ENCODE results near the gene LY6G5C.

Gene LY6G5C, protein sequence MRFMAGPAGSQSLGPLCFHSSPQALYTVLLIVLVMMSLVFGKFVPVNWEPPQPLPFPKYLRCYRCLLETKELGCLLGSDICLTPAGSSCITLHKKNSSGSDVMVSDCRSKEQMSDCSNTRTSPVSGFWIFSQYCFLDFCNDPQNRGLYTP

DNA sequence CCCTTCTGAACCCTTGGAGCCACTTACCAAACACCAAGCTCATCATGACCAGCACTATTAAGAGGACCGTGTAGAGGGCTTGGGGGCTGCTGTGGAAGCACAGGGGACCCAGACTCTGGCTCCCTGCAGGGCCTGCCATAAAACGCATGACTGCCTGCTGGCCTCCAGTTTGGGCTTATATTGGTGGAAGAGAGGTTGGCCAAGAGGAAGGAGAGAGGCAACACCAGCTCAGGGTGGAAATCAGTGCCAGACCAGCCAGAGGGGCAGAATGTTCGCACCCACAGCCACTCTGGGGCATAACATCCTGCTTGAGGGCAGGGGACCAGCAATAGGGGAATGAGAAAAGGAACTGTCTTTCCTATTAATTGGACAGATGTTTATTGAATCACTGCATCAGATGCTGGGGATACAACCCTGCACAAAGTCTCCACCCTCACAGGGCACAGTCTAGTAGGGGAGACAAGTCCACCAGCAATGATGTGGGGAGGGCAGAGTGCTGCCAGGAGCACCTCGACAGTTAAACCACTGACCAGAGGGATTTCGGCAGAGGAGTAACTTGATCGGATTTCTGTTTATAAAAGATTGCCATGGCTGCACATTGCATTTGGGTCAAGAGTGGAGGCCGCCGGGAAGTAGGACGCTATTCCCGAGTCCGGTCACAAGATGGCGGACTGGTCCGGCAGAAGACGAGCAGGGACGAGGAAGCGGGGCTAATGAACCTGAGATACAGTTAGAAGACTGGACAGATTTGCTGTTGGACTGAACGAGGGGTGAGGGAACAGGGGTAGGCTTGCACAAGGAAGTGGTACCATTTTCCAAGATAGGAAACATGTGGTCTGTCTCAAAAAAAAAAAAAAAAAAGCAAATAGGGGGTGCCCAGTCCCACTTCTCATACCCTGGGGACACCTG lies at the start of gene LY6G5C:
Gene LY6G5C, minus strand, starts transcription at position 842 of the 909 bp plus-strand sequence. Its CDS starts 694 bp downstream, at position 148.
- DNase-seq (ENCODE audit: low spot score), result peak; percentile 83

DNA sequence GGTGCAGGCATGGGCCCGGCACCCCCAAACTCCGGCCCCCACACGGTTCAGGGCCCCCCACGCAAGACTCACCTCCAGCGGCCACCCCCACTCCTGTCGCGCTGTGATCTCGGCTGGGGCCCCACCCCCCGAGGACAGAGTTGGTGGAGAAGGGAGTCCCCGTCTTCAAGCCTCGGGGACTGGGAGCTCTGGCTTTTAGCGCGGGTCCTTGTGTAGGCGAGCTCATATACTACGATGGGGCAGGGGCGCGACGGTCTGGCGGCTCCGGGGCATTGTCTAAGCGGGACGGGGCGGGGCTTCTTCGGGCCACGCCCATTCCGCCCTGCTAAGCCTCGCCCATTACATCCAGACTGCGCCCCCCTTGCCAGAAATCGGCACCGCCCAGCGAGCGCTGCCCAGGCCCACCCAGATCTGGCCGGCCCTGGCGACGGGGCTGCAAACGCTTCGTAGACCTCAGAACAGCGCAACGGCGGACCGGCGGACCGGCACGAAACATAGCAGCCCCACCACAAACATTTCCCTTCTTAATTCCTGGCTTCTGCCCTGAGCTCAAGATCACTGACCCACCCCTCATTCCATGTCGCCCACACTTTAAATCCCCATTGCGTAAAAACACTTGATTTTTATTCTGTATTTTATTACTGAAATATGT lies 49.2 kb upstream of the LY6G5C start:
- DNase-seq (ENCODE audit: low spot score), result peak; percentile 92

DNA sequence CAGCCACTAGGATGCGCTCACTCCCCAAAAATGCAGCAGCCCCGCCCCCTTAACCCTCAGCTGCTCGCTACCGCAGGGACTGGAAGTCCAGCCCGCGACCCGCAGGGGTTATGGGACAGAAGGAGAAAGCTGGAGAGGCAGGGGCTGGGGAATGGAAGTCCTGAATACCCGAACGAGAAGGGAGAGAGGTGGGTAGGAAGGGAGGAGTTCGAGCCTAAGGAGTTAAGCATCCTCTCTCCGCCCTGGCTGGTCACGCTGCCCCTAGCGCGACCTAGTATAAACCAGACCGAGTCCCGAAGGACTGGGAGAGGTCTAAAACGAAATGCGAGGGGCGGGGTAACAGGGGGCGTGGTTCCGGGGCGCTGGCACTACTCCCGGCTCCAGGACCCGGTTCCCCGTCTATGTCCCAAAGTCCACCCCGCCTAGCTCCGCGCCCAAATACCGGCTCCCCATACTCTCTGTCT lies 48.7 kb upstream of the LY6G5C start:
- DNase-seq (ENCODE audit: low spot score), result peak; percentile 88

DNA sequence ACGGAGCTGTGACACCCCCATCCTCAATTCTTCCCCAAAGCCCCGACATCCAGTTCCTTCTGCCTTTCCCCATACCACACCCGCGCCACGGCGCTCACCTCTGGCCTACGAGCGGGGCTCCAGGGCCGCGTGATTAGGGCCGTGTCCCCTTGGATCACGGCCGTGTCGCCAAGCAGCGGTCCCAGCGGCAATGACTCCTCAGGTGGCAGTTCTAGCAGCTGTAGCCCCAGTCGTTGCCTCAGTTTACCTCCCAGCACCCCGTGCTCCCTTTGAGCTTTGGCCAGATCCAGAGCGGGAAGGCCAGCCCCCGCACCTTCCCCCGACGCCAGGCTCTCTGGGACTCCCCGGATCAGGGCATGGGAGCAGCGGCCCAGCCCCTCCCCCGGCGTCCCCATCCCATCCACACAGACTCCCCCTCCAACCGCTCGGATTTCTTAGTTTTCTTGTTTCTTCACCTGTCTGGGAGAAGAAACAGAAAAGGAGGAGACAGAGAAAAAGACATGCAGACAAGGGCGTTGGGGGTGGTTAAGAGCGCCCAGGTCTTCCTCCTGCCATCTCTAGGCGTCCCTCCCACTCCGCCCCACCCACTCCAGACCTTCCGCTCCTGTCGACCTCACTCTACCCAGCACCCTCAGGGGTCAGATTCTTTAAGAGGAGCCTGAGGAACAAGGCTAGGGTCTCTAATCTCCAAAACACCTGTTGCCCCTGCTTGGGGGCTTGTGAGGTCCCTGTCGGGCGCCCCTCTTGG lies 48.1 kb upstream of the LY6G5C start, which contains the start of gene DDAH2:
Gene DDAH2, minus strand, starts transcription at position 533 of the 748 bp plus-strand sequence. Its CDS starts 138 bp downstream, at position 395.
- DNase-seq (ENCODE audit: low spot score), result no peak

DNA sequence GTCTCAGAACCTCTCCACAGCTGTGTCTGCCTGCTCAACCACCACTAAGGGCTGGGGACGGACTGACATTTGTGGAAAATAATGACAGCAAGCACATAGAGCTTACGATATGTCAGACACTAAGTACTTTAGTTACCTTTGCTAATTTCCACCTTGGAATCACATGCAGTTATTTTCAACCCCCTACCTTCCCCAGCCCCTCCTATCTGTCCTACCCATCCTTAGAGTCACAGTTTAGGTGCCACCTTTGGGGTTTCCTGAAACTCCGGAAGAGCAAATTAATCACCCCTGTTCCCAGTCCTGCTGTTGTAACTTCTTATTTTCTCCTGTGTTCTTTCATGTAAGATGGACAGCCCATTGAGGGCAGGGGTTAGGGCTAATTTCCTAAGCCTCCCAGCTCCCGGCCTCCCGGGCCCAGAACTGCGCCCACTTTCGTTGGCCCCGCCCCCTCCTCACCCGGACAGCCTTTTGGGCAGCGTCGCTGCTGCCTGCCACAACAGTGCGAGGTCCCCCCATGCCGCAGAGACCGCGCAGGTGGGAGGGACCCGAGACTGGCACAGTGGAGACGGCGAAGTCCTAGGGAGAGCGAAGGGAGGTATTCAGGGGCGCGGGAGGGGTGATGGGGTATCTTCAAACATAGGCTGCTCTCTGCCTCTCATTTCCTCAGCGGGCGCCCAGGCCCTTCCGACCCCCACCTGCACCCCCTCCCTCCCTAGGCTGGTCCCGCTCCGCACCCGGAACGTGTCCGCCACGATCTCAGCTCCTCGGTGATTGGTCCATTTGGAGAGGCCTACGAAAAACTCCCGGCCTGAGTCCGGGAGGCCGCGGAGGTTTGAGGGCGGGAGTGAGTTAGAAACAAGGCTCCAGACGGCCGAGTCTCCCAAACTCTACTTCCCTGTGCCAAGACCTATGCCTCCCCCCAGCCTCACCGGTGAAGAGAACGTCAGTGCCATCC lies 47.1 kb upstream of the LY6G5C start:
- DNase-seq (ENCODE audit: low spot score), result no peak

DNA sequence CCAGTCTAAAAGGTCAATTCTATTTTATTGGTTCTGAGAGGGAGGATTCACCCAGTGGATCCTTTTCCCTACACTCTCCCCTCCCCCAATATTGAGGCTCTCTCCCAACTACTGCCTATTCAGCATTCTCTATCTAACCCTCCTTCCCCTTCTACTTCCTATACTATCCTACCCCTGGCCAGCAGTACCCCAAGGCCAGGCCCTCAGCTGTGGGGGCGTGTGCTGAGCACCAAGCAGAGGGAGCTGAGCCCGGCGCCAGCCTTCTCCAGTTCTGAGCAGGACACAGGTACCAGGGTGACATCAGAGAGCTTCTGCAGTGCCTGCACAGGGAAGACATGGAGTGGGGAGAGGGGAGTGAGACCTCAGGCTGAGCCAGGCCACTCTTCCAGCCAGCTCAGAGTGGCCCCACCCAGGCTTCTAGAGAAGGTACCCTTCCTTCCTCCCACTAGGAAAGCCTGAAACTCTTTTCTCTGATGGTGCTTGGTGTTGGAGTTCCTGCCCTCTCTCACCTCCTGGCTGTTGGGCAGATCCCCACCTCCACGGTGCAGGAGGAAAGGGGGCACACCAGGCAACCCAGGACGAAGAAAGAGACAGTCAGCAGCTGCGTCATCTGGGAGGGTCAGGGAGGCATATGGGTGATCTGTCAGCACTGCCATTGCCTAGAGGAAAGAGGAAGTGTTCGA lies 46.3 kb upstream of the LY6G5C start:
- DNase-seq (ENCODE audit: low spot score), result no peak

DNA sequence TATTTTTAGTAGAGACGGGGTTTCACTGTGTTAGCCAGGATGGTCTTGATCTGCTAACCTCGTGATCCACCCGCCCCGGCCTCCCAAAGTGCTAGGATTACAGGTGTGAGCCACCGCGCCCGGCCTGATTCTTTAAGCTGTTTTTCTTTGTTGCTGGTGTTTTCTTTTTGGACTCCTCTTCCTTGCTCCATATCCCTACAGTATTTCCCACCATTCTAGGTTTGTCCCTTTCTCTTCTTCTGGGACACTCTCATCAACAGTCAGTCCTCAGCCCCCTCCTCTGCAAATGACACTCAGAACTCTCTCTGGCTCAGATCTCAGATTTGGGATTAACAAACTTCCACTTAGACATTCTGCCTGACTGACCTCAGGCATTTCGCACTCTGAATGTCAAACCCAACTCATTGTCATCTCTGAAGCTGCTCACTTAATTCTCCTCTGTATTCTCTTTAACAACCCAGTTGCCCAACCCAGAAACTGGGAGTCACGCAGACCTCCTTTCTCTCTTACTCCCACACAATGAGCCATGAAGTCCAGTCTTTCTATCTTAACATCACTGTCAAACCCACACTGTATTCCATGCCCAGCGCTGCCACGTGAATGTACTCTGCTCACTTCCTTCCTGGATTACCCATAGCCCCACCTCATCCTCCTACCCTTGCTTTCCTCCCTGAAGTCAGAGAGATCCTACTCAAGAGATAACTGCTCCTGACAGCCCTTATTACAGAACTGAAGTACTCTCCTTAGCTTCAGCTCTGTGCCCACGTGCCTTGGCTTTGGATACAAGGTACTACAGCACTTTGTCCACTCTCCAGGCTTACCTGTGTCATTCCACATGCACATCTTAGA lies 44.9 kb upstream of the LY6G5C start:
- no peak for DNase-seq (ENCODE audit: low spot score)

DNA sequence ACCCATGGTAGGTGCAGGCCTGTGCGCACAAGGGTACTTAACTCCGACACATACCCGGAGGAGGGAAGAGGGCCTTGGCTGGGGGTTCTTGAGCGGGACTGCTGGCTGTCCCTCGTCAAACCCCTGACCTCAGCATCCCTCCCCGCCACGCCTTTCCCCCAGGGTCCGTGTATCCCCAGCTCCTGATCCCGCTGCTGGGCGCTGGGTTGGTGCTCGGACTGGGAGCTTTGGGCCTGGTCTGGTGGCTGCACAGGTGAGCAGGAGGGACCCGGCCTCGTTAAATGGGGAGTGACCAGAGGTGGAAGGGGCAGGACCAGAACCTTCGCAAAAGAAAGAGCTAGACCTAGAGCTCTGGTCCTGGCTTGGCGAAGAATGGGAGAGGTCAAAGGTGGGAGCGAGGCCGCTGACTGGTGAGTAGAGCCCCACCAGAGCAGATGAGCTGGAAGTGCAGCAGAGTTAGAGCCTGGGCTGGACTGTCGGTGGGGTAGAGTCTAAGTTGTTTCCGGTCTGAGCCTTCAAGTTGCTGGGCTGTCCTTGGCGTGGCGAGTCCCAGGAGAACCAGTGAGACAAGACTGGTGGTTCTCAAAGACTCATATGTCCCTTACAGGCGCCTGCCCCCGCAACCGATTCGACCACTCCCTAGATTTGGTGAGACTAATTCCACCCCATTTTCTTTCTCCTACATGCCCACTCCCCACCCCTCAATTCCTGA lies 43.3 kb upstream of the LY6G5C start:
- no peak for DNase-seq (ENCODE audit: low spot score)

DNA sequence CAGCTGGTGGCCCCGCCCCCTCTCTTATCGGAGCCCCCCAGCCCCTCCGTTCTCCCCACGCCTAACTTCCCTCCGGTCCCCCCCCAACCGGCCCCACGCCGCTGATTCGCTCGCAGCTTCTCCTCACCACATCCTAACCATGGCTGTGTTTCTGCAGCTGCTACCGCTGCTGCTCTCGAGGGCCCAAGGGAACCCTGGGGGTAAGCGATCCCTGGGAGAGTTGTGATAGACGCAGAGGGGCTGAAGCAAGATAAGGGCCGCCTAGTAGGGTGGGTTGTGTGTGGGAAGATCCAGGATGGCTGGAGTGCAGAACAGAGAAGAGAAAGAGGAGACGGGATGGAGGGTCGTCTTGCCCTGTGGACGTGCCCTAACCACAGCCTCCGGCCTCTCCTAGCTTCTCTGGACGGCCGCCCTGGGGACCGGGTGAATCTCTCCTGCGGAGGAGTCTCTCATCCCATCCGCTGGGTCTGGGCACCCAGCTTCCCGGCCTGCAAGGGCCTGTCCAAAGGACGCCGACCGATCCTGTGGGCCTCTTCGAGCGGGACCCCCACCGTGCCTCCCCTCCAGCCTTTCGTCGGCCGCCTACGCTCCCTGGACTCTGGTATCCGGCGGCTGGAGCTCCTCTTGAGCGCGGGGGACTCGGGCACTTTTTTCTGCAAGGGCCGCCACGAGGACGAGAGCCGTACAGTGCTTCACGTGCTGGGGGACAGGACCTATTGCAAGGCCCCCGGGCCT lies 42.5 kb upstream of the LY6G5C start, which contains the start of gene MPIG6B:
Gene MPIG6B, plus strand, starts transcription at position 129 of the 735 bp plus-strand sequence. Its CDS starts 11 bp downstream, at position 140.
- no peak for DNase-seq (ENCODE audit: low spot score)

DNA sequence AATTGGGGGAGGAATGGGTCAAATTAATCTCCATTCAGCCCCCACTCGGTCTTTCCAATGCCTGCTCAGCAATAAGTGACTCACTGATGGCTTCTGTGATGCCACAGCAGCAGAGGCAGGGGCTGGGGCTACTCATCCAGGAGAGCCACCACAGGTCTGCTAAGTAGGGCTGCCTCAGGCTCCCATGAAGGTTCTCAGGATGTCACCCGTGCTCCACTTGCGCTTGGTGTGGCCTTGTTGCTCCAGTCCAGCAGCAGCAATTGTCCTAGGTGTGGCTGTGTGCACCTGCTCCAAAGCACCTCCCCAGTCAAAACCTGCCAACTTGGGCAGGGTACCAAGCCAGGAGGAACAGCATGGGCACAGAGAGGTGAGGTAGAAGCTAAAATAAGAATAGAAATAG lies 41.3 kb upstream of the LY6G5C start:
- no peak for DNase-seq (ENCODE audit: low spot score)

DNA sequence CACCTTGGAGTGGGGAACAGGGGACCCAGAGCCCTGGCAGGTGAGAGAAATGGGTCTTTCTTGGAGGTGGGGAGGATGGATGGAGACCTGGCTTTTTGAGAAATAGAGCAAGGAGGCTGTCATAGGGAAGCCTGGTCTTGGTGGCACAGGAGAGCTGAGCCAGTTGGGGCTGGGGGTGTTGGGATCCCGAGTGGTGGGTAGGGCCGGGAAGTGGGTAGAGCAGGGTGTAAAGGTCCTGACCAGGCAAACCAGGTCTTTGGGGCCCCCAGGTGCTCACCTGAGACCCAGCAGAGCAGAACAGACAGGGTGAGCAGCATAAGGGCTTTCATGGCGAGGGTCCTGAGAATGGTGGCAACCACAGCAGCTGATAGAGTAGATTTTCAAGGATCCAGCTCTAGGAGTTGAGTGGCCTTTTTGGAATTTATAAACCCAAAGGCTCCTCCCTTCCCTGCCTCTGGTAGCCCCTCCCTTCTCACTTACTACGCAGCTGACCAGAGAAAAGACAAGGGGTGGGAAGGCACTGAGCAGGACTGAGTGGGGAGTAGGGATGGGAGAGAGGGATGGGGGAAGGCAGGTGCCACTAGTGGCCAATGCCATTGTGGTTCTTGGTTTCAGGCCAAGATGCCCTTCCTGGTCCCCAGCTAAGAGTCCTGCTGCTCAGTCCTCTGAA lies 40.6 kb upstream of the LY6G5C start, which contains the start of gene LY6G6C:
Gene LY6G6C, minus strand, starts transcription at position 396 of the 670 bp plus-strand sequence. Its CDS starts 67 bp downstream, at position 329.
- no peak for DNase-seq (ENCODE audit: low spot score)

DNA sequence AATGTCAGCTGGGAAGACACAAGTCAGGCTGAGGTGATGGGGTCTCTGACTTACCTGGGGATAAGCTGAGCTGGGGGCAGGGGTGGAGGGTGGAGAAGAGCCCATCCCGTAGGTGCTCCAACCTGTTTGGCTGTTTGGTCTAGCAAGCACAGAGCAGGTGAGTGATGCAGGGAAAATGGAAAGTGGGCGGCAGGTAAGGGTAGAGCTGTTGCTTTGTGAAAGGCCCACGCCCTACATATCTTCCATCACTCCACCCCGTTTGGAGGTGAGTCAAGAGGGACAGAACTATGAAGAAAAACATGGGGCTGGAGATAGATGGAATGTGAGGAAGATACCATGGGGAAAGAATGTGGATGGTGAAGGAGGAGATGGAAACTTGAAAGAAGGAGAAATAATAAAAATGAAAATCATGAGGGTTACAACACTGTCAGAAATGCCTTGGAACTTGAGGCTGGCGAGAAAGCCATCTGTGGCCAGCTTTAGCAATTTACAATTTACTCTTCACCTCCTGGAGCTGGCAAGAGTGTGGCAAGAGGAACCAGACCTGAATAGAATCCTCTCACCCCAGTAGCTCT lies 39.4 kb upstream of the LY6G5C start:
- no peak for DNase-seq (ENCODE audit: low spot score)

DNA sequence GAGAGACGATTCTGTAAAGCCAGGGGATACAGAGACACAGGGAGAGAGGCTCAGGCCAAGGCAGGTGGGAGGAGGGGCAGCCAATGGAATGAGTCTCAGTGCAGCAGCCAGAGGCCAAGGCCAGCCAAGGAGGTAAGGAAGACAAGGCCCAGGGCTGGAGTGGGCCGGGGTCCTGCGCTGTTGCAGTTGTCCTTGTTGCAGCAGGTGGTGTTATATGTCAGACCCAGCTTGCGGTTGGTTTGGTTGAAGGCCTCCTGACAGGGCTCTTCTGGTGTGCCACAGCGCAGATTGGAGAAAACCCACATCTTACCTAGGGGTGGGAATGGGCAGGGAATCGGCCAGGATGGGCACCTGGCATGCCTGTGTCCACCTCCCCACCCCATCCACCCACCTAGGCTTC lies 38.1 kb upstream of the LY6G5C start:
- DNase-seq (ENCODE audit: low spot score), result no peak

DNA sequence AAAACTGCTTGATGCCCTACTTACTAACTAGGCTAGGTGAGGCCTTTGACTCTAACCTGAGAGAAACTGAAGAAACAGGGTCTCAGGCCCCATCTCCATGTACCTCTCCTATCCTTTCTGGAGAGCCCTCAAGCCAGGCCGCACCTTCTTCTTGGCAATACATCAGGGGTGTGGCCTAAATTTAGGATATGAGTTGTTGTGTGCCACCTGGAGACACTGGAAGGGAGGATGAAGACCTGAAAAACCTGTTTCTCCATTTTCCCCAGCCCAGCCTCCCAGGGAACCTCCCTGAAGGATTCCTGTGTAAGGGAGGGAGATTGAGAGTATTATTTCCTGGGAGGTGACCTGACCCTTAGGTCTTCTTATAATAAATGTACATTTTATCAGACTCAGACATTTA lies 37.4 kb upstream of the LY6G5C start:
- DNase-seq (ENCODE audit: low spot score), result no peak

DNA sequence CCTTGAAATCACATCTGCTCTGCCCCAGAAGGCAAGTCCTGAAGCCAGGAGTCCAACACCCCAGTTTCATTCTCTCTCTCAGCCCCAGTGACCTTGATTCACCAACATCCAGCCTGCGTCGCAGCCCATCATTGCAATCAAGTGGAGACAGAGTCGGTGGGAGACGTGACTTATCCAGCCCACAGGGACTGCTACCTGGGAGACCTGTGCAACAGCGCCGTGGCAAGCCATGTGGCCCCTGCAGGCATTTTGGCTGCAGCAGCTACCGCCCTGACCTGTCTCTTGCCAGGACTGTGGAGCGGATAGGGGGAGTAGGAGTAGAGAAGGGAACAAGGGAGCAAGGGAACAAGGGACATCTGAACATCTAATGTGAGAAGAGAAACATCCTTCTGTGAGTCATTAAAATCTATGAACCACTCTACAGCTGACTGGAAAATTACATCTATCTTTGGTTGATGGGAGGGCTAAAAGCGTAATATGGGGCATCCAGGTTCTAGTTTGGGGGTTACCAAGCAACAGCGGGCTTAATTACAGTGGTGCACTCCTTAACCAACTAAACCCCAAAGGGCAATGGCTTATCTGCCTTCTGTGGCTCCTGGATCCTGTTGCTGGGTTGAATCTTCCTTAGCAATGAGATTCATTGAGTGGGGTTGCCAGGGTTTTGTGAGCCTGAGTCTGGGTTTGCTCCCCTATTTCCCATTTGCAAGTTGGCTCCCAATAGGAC lies 36.8 kb upstream of the LY6G5C start:
- no peak for DNase-seq (ENCODE audit: low spot score)

Data from D341Med (cell line).